CD8-positive, alpha-beta memory T cell (primary cell): Measurements from ENCODE around the gene NLGN2. TPM values are rescaled to one million over a fixed set of nuclear protein-coding genes. Genes with fewer than 3 reads are reported as not detected.

Source experiments
- CTCF ChIA-PET: fragments of 350-600 bp; sonication (Branson Sonifier 250); formaldehyde crosslinking; loops from one replicate; lab custom pipeline; 2021; ENCODE audit warnings: antibody characterized with exemption; lab: Charles Lee
- POLR2A ChIA-PET: fragments of 350-600 bp; sonication (Branson Sonifier 250); formaldehyde crosslinking; loops from one replicate; lab custom pipeline; 2021; ENCODE audit warnings: antibody characterized with exemption; lab: Charles Lee
- DNase-seq, 5 donors: peaks; one replicate each; pipeline versions ENCODE4 v3.0.0 to v3.0.0-alpha.2; 2020 to 2022; ENCODE audit warnings: mixed read lengths in 1 of 5
- H3K27ac ChIP-seq: one replicate; pipeline ENCODE4 v1.7.0; 2013; ENCODE audit warnings: low read depth, mild to moderate bottlenecking, low read length, moderate library complexity
- H3K27me3 ChIP-seq: 2 replicates; pipeline ENCODE4 v1.7.0; 2013; ENCODE audit warnings: low read length, mild to moderate bottlenecking; ENCODE audit not compliant: insufficient read depth, poor library complexity, severe bottlenecking
- H3K36me3 ChIP-seq: 2 replicates; pipeline ENCODE4 v1.7.0; 2013; ENCODE audit warnings: mild to moderate bottlenecking, low read length, moderate library complexity; ENCODE audit not compliant: insufficient read depth
- H3K4me1 ChIP-seq: 2 replicates; pipeline ENCODE4 v1.7.0; 2013; ENCODE audit warnings: mild to moderate bottlenecking, low read length, moderate library complexity; ENCODE audit not compliant: insufficient read depth
- H3K4me3 ChIP-seq: 2 replicates; pipeline ENCODE4 v1.7.0; 2013; ENCODE audit warnings: mild to moderate bottlenecking, low read length
- H3K9me3 ChIP-seq: 2 replicates; pipeline ENCODE4 v1.7.0; 2013; ENCODE audit warnings: mild to moderate bottlenecking, low read length
- H3K27ac Mint-ChIP-seq, 8 donors: one replicate each; pipeline ENCODE4 v1.8.0; 2020 to 2021; ENCODE audit warnings: mixed read lengths in 8 of 8, mild to moderate bottlenecking in 6 of 8, inconsistent platforms in 3 of 8, moderate library complexity in 3 of 8
- H3K27me3 Mint-ChIP-seq, 2 donors: one replicate each; pipeline ENCODE4 v1.8.0; 2020 to 2021; ENCODE audit warnings: mixed read lengths in 2 of 2, mild to moderate bottlenecking in 1 of 2, moderate library complexity in 1 of 2
- H3K36me3 Mint-ChIP-seq, 3 donors: one replicate each; pipeline ENCODE4 v1.8.0; 2020 to 2021; ENCODE audit warnings: mixed read lengths in 3 of 3, inconsistent platforms in 1 of 3, mild to moderate bottlenecking in 1 of 3
- H3K4me1 Mint-ChIP-seq, 3 donors: one replicate each; pipeline ENCODE4 v1.8.0; 2020 to 2021; ENCODE audit warnings: mixed read lengths in 3 of 3, inconsistent platforms in 1 of 3, mild to moderate bottlenecking in 1 of 3
- H3K4me3 Mint-ChIP-seq, 7 donors: one replicate each; pipeline ENCODE4 v1.8.0; 2020 to 2021; ENCODE audit warnings: mixed read lengths in 7 of 7, mild to moderate bottlenecking in 6 of 7, moderate library complexity in 4 of 7, inconsistent platforms in 2 of 7
- H3K9me3 Mint-ChIP-seq, 5 donors: one replicate each; pipeline ENCODE4 v1.8.0; 2020 to 2022; ENCODE audit warnings: mixed read lengths in 5 of 5, mild to moderate bottlenecking in 3 of 5, moderate library complexity in 2 of 5, inconsistent platforms in 1 of 5
- polyA plus RNA-seq: library from polyadenylated mRNA; unstranded; fragments of 300-500 nt; fragmentation: Illumina TruSeq; gene quantifications from one replicate; pipeline ENCODE4 v1.2.3, GENCODE V29; 2021
- total RNA-seq, 2 experiments: library from RNA; stranded (reverse); gene quantifications; one replicate each; pipeline ENCODE4 v1.2.3, GENCODE V29; 2021

The NLGN2 gene
- total and polyA plus RNA-seq, 3 experiments from 2014 or later, result 0.06 to 6.6 (median 5.6) TPM

- no peaks in the 10 kb centered on the region for H3K27me3 ChIP-seq
- peaks cover 0 to 3% of the 10 kb centered on the region in 2 donors for H3K27me3 Mint-ChIP-seq
- H3K9me3 ChIP-seq, result no peaks in the 10 kb centered on the region
- H3K4me1 Mint-ChIP-seq, result no peaks in the 10 kb centered on the region
- no peak overlapping the region for H3K4me3 Mint-ChIP-seq
- ChIA-PET CTCF (interaction anchor here (2.1 kb wide), 1 partner anchor 11 kb away, joined by 10 read pairs; no protein-coding TSS in a partner anchor), POLR2A (no interaction called here)
- no peaks in the 10 kb centered on the region for H3K36me3 ChIP-seq
- no peaks in the 10 kb centered on the region for H3K9me3 Mint-ChIP-seq
- no peak for DNase-seq
- no peak overlapping the region for H3K4me3 ChIP-seq
- no peaks in the 10 kb centered on the region for H3K4me1 ChIP-seq
- no peaks in the 10 kb centered on the region for H3K36me3 Mint-ChIP-seq
- H3K27ac ChIP-seq, result no peak overlapping the region
- H3K27ac Mint-ChIP-seq, result peak overlapping the region in 1 of 8 donors; percentile 5
These were observed 18.7 kb downstream of the NLGN2 start for GRCh38 chr17:7426203-7426863.

- Histone ChIP-seq H3K4me3 (no peak overlapping the region), H3K27ac (no peak overlapping the region), H3K4me1 (no peaks in the 10 kb centered on the region), H3K36me3 (no peaks in the 10 kb centered on the region), H3K27me3 (no peaks in the 10 kb centered on the region), H3K9me3 (no peaks in the 10 kb centered on the region)
- Mint-ChIP-seq H3K27me3 (peaks cover 0 to 3% of the 10 kb centered on the region in 2 donors), H3K9me3 (no peaks in the 10 kb centered on the region), H3K4me1 (no peaks in the 10 kb centered on the region), H3K27ac (no peak overlapping the region), H3K4me3 (no peak overlapping the region), H3K36me3 (no peaks in the 10 kb centered on the region)
- ChIA-PET POLR2A (no interaction called here), CTCF (interaction anchor here (1.0 to 2.1 kb wide), 2 partner anchors 10 to 71 kb away, joined by 3 to 10 read pairs; no protein-coding TSS in a partner anchor)
- DNase-seq, result no peak
These were observed 19.3 kb downstream of the NLGN2 start for GRCh38 chr17:7426896-7427489.

- Mint-ChIP-seq H3K36me3 (no peaks in the 10 kb centered on the region), H3K4me1 (no peaks in the 10 kb centered on the region), H3K4me3 (no peak overlapping the region), H3K27ac (no peak overlapping the region), H3K27me3 (peaks cover 0 to 3% of the 10 kb centered on the region in 2 donors), H3K9me3 (no peaks in the 10 kb centered on the region)
- POLR2A ChIA-PET, result no interaction called here
- Histone ChIP-seq H3K4me3 (no peak overlapping the region), H3K36me3 (no peaks in the 10 kb centered on the region), H3K27ac (no peak overlapping the region), H3K9me3 (no peaks in the 10 kb centered on the region), H3K27me3 (no peaks in the 10 kb centered on the region), H3K4me1 (no peaks in the 10 kb centered on the region)
- CTCF ChIA-PET, result interaction anchor here (1.0 to 2.1 kb wide), 2 partner anchors 9 to 72 kb away, joined by 3 to 10 read pairs; no protein-coding TSS in a partner anchor
- no peak for DNase-seq
These were observed 19.9 kb downstream of the NLGN2 start for GRCh38 chr17:7427549-7427948.

- Histone ChIP-seq H3K36me3 (no peaks in the 10 kb centered on the region), H3K4me3 (no peak within 1 kb of the TSS), H3K27ac (no peak within 1 kb of the TSS), H3K9me3 (no peaks in the 10 kb centered on the region), H3K4me1 (no peaks in the 10 kb centered on the region), H3K27me3 (no peaks in the 10 kb centered on the region)
- Mint-ChIP-seq H3K27ac (no peak within 1 kb of the TSS), H3K27me3 (peaks cover 0 to 3% of the 10 kb centered on the region in 2 donors), H3K9me3 (no peaks in the 10 kb centered on the region), H3K4me1 (no peaks in the 10 kb centered on the region), H3K4me3 (no peak within 1 kb of the TSS), H3K36me3 (no peaks in the 10 kb centered on the region)
- POLR2A ChIA-PET, result no interaction called here
- DNase-seq, result no peak
- CTCF ChIA-PET, result interaction anchor here (2.1 kb wide), 1 partner anchor 8 kb away, joined by 10 read pairs; no protein-coding TSS in a partner anchor
These were observed 20.9 kb downstream of the NLGN2 start, which contains the start of gene SPEM3 for GRCh38 chr17:7428557-7428956. TSS of gene SPEM3 (plus strand) at chr17:7428857. CDS start at chr17:7428903, 46 bp downstream.

GRCh38 chr17:7429722-7430121 lies 22.1 kb downstream of the NLGN2 start:
- ChIA-PET CTCF (interaction anchor here (1.9 kb wide), 1 partner anchor 131 kb away, joined by 6 read pairs; the partner anchor contains the start of gene SENP3), POLR2A (no interaction called here)
- Mint-ChIP-seq H3K27ac (no peak overlapping the region), H3K27me3 (peaks cover 0 to 3% of the 10 kb centered on the region in 2 donors), H3K9me3 (no peaks in the 10 kb centered on the region), H3K36me3 (no peaks in the 10 kb centered on the region), H3K4me3 (no peak overlapping the region), H3K4me1 (no peaks in the 10 kb centered on the region)
- H3K27me3 ChIP-seq, result no peaks in the 10 kb centered on the region
- no peak overlapping the region for H3K27ac ChIP-seq
- DNase-seq, result no peak
- no peaks in the 10 kb centered on the region for H3K36me3 ChIP-seq
- no peaks in the 10 kb centered on the region for H3K9me3 ChIP-seq
- H3K4me3 ChIP-seq, result no peak overlapping the region
- no peaks in the 10 kb centered on the region for H3K4me1 ChIP-seq

- peaks cover 9 to 12% (median 11%) of the 10 kb centered on the region in 3 donors for H3K4me1 Mint-ChIP-seq
- no peak for DNase-seq
- ChIA-PET CTCF (interaction anchor here (1.9 kb wide), 1 partner anchor 130 kb away, joined by 6 read pairs; the partner anchor contains the start of gene SENP3), POLR2A (interaction anchor here (0.5 kb wide), 1 partner anchor 10 kb away, joined by 4 read pairs; no protein-coding TSS in a partner anchor)
- H3K36me3 ChIP-seq, result no peaks in the 10 kb centered on the region
- H3K36me3 Mint-ChIP-seq, result peaks cover 0 to 5% (median 0%) of the 10 kb centered on the region in 3 donors
- H3K27me3 Mint-ChIP-seq, result no peaks in the 10 kb centered on the region
- no peak overlapping the region for H3K4me3 ChIP-seq
- no peak overlapping the region for H3K27ac Mint-ChIP-seq
- H3K4me3 Mint-ChIP-seq, result no peak overlapping the region
- H3K4me1 ChIP-seq, result peaks cover 5% of the 10 kb centered on the region
- H3K27me3 ChIP-seq, result no peaks in the 10 kb centered on the region
- H3K9me3 Mint-ChIP-seq, result no peaks in the 10 kb centered on the region
- H3K27ac ChIP-seq, result no peak overlapping the region
- H3K9me3 ChIP-seq, result no peaks in the 10 kb centered on the region
These were observed 23.6 kb downstream of the NLGN2 start for GRCh38 chr17:7431231-7431630.

GRCh38 chr17:7432296-7432695 lies 24.7 kb downstream of the NLGN2 start:
- DNase-seq, result no peak
- Mint-ChIP-seq H3K4me1 (peaks cover 12 to 21% (median 18%) of the 10 kb centered on the region in 3 donors), H3K27me3 (no peaks in the 10 kb centered on the region)

More at GRCh38 chr17:7432296-7432695, 24.7 kb downstream of the NLGN2 start:
- Mint-ChIP-seq H3K27ac (peak overlapping the region in 3 of 8 donors; percentile 36 to 62 (median 46)), H3K36me3 (peaks cover 0 to 6% (median 0%) of the 10 kb centered on the region in 3 donors), H3K4me3 (peak overlapping the region in 1 of 7 donors; percentile 68), H3K9me3 (no peaks in the 10 kb centered on the region)
- no peak overlapping the region for H3K4me3 ChIP-seq
- POLR2A ChIA-PET, result no interaction called here
- no peaks in the 10 kb centered on the region for H3K9me3 ChIP-seq
- H3K36me3 ChIP-seq, result no peaks in the 10 kb centered on the region
- no peak overlapping the region for H3K27ac ChIP-seq
- no peaks in the 10 kb centered on the region for H3K27me3 ChIP-seq
- CTCF ChIA-PET, result no interaction called here
- H3K4me1 ChIP-seq, result peaks cover 15% of the 10 kb centered on the region
